WTC11 (cell line): ENCODE data around the gene BTBD9.

Source experiments
- CREB1 ChIP-seq: sonication (generic); formaldehyde crosslinking; IDR thresholded peaks from 2 replicates; pipeline ENCODE4 v1.8.0; 2023; ENCODE audit warnings: mild to moderate bottlenecking, missing genetic modification reagents
- ESRRA ChIP-seq: sonication (generic); formaldehyde crosslinking; IDR thresholded peaks from 2 replicates; pipeline ENCODE4 v1.8.1; 2022; ENCODE audit warnings: mild to moderate bottlenecking, missing genetic modification reagents, borderline replicate concordance
- FOXP1 ChIP-seq: sonication (generic); formaldehyde crosslinking; IDR thresholded peaks from 2 replicates; pipeline ENCODE4 v1.8.0; 2022; ENCODE audit warnings: missing genetic modification reagents, mild to moderate bottlenecking, moderate library complexity, borderline replicate concordance
- NFYB ChIP-seq: sonication (generic); formaldehyde crosslinking; conservative IDR thresholded peaks from 2 replicates; pipeline ENCODE4 v1.8.0; 2022; ENCODE audit warnings: low read depth, missing genetic modification reagents
- RELA ChIP-seq: sonication (generic); formaldehyde crosslinking; IDR thresholded peaks from 2 replicates; pipeline ENCODE4 v1.8.1; 2022; ENCODE audit warnings: missing genetic modification reagents, mild to moderate bottlenecking, borderline replicate concordance
- TF ChIP-seq, protein P1 (sequence below): fragments of 200-600 bp; IDR thresholded peaks from 2 replicates; pipeline ENCODE4 v1.8.0; 2022; ENCODE audit warnings: antibody characterized with exemption
- TF ChIP-seq, protein P2 (sequence below): sonication (generic); formaldehyde crosslinking; IDR thresholded peaks from 2 replicates; pipeline ENCODE4 v1.8.0; 2022; ENCODE audit warnings: missing genetic modification reagents
- TF ChIP-seq, protein P3 (sequence below): sonication (generic); formaldehyde crosslinking; IDR thresholded peaks from 2 replicates; pipeline ENCODE4 v1.8.0; 2022; ENCODE audit warnings: mild to moderate bottlenecking, missing genetic modification reagents
- TF ChIP-seq, protein P4 (sequence below): sonication (generic); formaldehyde crosslinking; IDR thresholded peaks from 2 replicates; pipeline ENCODE4 v1.8.0; 2022; ENCODE audit warnings: mild to moderate bottlenecking, missing genetic modification reagents
- TF ChIP-seq, protein P5 (sequence below): fragments of 250-450 bp; sonication (Bioruptor Pico); IDR thresholded peaks from 2 replicates; pipeline ENCODE4 v1.8.0; 2021; ENCODE audit warnings: mild to moderate bottlenecking
- TF ChIP-seq, protein P6 (sequence below): sonication (generic); formaldehyde crosslinking; IDR thresholded peaks from 2 replicates; pipeline ENCODE4 v1.8.1; 2022; ENCODE audit warnings: mild to moderate bottlenecking, moderate library complexity, missing genetic modification reagents
- TF ChIP-seq, protein P7 (sequence below): fragments of 250-450 bp; sonication (Bioruptor Pico); IDR thresholded peaks from 2 replicates; pipeline ENCODE4 v1.9.0; 2021; ENCODE audit warnings: mild to moderate bottlenecking, borderline replicate concordance

DNA sequence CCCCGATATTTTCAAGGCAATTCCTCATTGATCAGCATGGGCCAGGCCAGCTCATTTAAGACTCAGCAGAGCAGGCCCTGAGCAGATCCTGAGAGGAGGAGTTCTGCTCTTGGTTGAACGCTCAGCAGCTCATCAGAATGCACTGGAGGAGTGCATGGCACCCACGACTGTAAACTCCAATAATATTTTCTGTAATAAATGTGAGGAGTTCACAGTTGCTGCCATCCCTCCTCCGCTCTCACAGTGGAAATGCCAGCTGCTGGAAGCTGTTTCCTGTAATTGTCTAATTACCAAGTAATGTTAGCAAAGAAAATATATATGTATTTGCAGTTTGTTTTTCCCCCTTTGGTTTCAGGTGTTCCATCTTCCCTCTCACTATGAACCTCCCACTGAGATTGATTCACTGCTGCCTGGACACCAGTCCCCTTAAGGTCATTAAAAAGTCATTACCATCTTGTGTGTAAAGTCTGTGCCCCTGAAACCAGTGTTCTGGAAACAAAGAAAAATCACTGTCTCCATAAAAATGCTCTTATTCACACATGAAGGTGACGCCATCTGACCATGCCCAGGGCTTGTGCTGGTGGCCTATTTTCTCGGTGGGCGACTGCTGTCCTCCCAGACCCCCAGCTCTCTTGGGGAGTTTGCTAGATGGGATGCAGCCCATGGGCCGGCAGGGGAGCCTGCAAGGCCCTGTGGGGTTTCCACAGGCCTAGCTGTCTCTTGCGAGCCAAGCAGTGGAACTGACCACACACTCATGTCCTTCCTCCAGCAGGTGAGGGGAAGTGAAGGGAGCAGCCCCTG lies 446.0 kb downstream of the BTBD9 start:
- TF ChIP-seq RELA (CRISPR knock-in tag): no peak
- TF ChIP-seq, protein P1, sequence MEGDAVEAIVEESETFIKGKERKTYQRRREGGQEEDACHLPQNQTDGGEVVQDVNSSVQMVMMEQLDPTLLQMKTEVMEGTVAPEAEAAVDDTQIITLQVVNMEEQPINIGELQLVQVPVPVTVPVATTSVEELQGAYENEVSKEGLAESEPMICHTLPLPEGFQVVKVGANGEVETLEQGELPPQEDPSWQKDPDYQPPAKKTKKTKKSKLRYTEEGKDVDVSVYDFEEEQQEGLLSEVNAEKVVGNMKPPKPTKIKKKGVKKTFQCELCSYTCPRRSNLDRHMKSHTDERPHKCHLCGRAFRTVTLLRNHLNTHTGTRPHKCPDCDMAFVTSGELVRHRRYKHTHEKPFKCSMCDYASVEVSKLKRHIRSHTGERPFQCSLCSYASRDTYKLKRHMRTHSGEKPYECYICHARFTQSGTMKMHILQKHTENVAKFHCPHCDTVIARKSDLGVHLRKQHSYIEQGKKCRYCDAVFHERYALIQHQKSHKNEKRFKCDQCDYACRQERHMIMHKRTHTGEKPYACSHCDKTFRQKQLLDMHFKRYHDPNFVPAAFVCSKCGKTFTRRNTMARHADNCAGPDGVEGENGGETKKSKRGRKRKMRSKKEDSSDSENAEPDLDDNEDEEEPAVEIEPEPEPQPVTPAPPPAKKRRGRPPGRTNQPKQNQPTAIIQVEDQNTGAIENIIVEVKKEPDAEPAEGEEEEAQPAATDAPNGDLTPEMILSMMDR: no peak
- TF ChIP-seq, protein P2, sequence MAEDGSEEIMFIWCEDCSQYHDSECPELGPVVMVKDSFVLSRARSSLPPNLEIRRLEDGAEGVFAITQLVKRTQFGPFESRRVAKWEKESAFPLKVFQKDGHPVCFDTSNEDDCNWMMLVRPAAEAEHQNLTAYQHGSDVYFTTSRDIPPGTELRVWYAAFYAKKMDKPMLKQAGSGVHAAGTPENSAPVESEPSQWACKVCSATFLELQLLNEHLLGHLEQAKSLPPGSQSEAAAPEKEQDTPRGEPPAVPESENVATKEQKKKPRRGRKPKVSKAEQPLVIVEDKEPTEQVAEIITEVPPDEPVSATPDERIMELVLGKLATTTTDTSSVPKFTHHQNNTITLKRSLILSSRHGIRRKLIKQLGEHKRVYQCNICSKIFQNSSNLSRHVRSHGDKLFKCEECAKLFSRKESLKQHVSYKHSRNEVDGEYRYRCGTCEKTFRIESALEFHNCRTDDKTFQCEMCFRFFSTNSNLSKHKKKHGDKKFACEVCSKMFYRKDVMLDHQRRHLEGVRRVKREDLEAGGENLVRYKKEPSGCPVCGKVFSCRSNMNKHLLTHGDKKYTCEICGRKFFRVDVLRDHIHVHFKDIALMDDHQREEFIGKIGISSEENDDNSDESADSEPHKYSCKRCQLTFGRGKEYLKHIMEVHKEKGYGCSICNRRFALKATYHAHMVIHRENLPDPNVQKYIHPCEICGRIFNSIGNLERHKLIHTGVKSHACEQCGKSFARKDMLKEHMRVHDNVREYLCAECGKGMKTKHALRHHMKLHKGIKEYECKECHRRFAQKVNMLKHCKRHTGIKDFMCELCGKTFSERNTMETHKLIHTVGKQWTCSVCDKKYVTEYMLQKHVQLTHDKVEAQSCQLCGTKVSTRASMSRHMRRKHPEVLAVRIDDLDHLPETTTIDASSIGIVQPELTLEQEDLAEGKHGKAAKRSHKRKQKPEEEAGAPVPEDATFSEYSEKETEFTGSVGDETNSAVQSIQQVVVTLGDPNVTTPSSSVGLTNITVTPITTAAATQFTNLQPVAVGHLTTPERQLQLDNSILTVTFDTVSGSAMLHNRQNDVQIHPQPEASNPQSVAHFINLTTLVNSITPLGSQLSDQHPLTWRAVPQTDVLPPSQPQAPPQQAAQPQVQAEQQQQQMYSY (CRISPR knock-in tag): no peak
- TF ChIP-seq, protein P3, sequence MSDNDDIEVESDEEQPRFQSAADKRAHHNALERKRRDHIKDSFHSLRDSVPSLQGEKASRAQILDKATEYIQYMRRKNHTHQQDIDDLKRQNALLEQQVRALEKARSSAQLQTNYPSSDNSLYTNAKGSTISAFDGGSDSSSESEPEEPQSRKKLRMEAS: no peak
- TF ChIP-seq NFYB (CRISPR knock-in tag): no peak
- TF ChIP-seq CREB1 (CRISPR knock-in tag): no peak
- TF ChIP-seq ESRRA: no peak
- TF ChIP-seq, protein P4, sequence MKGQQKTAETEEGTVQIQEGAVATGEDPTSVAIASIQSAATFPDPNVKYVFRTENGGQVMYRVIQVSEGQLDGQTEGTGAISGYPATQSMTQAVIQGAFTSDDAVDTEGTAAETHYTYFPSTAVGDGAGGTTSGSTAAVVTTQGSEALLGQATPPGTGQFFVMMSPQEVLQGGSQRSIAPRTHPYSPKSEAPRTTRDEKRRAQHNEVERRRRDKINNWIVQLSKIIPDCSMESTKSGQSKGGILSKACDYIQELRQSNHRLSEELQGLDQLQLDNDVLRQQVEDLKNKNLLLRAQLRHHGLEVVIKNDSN (CRISPR knock-in tag): no peak
- TF ChIP-seq, protein P5, sequence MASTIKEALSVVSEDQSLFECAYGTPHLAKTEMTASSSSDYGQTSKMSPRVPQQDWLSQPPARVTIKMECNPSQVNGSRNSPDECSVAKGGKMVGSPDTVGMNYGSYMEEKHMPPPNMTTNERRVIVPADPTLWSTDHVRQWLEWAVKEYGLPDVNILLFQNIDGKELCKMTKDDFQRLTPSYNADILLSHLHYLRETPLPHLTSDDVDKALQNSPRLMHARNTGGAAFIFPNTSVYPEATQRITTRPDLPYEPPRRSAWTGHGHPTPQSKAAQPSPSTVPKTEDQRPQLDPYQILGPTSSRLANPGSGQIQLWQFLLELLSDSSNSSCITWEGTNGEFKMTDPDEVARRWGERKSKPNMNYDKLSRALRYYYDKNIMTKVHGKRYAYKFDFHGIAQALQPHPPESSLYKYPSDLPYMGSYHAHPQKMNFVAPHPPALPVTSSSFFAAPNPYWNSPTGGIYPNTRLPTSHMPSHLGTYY (CRISPR knock-in tag): no peak
- TF ChIP-seq FOXP1: no peak
- TF ChIP-seq, protein P6, sequence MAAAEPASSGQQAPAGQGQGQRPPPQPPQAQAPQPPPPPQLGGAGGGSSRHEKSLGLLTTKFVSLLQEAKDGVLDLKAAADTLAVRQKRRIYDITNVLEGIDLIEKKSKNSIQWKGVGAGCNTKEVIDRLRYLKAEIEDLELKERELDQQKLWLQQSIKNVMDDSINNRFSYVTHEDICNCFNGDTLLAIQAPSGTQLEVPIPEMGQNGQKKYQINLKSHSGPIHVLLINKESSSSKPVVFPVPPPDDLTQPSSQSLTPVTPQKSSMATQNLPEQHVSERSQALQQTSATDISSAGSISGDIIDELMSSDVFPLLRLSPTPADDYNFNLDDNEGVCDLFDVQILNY (CRISPR knock-in tag): no peak
- TF ChIP-seq, protein P7, sequence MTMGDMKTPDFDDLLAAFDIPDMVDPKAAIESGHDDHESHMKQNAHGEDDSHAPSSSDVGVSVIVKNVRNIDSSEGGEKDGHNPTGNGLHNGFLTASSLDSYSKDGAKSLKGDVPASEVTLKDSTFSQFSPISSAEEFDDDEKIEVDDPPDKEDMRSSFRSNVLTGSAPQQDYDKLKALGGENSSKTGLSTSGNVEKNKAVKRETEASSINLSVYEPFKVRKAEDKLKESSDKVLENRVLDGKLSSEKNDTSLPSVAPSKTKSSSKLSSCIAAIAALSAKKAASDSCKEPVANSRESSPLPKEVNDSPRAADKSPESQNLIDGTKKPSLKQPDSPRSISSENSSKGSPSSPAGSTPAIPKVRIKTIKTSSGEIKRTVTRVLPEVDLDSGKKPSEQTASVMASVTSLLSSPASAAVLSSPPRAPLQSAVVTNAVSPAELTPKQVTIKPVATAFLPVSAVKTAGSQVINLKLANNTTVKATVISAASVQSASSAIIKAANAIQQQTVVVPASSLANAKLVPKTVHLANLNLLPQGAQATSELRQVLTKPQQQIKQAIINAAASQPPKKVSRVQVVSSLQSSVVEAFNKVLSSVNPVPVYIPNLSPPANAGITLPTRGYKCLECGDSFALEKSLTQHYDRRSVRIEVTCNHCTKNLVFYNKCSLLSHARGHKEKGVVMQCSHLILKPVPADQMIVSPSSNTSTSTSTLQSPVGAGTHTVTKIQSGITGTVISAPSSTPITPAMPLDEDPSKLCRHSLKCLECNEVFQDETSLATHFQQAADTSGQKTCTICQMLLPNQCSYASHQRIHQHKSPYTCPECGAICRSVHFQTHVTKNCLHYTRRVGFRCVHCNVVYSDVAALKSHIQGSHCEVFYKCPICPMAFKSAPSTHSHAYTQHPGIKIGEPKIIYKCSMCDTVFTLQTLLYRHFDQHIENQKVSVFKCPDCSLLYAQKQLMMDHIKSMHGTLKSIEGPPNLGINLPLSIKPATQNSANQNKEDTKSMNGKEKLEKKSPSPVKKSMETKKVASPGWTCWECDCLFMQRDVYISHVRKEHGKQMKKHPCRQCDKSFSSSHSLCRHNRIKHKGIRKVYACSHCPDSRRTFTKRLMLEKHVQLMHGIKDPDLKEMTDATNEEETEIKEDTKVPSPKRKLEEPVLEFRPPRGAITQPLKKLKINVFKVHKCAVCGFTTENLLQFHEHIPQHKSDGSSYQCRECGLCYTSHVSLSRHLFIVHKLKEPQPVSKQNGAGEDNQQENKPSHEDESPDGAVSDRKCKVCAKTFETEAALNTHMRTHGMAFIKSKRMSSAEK: no peak
